HG03342 (cell line): ENCODE results near the gene TXNDC5.
"Not testable (repeated sequence)": the region's sequence is repeated elsewhere in the genome, so short reads cannot be mapped to it uniquely, and the experiment has no call there.

ENCODE experiments used
- ATAC-seq: cut with Tn5 transposase; IDR thresholded peaks from one replicate; pipeline ENCODE4 v1.9.1; 2021; ENCODE audit warnings: mild to moderate bottlenecking, moderate library complexity; ENCODE audit not compliant: unreplicated experiment

Gene TXNDC5

DNA sequence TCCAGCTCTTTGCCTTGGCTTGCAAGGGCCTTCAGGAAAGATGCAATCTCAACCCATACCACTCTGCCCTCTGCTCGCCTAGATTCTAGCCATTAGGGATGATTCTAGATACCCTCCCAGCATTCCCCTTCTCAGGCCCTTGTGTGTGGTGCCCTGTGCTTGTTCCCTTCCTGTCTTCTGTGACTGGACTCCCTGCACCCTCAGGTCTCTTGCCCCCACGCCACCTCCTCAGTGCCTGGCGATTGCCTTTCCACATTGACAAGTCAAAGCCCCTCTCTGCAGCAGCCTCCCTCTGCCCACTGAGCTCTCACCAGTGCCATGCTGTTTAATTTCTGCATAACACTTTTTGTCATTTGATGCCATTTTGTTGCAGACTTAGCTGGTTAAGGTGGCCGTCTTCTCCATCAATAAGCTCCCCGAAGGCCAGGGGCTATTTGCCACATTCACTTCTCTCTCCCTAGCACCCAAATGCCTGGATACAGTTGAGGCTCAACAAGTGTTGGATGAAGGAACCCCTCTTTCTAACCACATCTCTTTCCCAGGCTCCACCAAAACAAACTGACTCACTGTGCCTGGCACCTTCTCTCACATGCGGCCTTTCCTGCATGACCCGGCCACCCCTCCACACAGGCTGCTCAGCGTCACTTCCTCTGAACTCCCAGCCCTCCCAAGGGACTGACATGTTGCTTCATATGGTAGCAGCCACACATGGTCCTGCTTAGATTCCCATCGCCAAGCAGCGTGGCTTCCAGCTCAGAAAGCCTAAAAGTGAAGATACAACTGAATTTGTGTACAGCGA is 4.6 kb upstream of the TXNDC5 start:
- no peak for ATAC-seq

DNA sequence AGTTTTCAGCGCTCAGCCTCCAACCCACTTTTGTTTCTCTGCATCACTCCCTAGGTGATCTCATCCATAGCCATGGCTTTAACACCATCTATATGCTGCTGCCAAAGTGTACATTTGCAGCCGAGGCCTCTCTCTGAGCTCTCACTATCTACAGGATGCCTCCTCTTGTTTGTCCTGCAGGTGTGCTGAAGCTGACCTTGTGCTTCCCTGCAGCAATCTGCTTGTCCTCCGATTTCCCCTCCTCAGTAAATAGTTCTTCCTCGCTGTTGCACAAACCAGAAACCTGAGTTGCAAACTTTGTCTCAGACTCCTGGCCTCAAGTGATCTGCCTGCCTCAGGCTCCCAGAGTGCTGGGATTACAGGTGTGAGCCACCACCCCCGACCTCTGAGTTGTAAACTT is 3.7 kb upstream of the TXNDC5 start:
- no peak for ATAC-seq

DNA sequence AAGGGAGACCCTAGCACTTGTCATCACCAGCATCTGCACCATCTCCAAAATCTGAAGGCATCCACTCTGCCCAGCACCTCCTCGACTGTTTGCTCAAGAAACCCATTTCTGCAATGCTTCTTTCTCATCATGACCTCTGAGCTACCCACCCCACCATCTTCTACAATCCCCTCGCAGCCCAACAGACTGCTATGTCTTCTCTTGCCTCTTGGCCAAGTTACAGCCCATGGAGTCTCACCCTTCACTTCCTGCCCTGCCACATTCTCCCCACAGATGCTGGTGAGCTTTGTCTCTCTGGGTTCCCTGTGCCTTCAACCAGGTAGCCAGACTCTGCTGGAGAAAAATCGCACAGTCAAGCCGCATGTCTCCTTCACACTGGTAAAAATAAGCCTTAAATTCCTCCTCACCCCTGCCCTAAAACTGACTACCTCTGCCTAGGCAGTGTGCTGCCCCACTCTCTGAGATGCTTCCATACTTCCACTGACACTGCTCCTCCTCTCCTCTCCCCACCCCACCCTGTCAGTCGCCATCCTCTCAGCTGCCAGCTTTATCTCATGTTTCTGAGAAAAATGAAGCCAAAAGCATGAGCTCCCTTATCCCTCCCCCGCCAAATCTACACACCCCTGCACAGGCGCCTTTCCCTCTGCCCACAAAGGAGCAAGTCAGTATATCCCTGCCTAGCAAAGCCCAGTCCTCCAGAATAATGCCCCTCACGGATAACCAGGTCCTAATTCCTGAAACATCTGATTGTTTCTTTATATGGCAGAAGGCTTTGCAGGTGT is 2.3 kb upstream of the TXNDC5 start:
- ATAC-seq = no peak

DNA sequence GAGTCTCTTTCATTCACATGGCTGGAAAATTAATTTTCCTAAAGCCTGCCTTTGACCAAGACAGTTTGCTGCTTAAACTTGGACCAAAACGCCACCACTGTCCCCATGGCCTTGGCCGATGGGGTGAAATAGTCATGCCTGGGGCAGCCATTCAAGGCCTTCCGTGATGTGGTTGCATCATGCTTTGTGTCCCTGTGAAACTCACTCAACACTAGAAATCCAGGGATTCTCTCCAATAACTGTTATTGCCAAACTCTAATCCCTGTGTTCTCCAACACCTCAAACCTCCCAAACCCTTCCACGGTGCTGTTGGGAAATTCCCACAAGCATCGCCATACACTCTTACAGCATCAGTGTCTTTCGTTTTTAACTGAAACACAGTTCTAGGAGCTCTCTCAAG is 1.4 kb upstream of the TXNDC5 start:
- ATAC-seq = no peak

DNA sequence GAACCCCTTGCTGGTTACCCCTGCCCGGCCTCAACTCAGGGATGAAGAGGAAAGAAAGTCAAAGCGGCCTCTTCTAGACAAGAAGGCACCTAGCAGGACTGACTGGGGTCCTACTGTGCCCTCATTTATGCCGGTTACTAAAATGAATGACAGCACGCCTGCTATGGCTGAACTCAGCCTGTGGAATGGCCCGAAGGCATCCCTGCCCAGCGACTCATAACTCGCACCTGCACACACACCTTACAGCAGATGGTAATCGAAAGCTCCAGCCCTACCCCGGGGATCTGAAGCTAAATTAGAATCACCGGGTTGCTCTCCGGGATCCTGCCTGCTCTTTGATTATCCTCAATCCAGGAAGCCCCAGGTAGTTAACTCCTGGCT is 747 bp upstream of the TXNDC5 start:
- ATAC-seq = no peak

DNA sequence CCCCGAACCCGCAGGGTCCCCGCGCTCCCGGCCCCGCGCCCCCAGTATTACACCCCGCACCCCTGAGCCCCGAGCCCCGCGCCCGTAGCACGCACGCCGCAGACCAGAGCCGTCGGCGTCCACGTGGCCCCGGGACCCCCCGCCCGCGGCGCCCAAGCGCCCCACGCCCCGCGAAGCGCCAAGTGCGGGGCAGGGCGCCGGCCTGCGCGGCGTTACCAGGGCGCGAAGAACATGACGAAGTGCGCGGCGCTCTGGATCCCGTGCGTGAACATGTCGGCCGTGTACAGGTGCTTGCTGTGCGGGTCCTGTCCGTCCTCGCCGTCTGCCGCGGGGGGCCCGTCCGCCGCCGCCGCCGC is 312 bp downstream of the TXNDC5 start:
- no peak for ATAC-seq

DNA sequence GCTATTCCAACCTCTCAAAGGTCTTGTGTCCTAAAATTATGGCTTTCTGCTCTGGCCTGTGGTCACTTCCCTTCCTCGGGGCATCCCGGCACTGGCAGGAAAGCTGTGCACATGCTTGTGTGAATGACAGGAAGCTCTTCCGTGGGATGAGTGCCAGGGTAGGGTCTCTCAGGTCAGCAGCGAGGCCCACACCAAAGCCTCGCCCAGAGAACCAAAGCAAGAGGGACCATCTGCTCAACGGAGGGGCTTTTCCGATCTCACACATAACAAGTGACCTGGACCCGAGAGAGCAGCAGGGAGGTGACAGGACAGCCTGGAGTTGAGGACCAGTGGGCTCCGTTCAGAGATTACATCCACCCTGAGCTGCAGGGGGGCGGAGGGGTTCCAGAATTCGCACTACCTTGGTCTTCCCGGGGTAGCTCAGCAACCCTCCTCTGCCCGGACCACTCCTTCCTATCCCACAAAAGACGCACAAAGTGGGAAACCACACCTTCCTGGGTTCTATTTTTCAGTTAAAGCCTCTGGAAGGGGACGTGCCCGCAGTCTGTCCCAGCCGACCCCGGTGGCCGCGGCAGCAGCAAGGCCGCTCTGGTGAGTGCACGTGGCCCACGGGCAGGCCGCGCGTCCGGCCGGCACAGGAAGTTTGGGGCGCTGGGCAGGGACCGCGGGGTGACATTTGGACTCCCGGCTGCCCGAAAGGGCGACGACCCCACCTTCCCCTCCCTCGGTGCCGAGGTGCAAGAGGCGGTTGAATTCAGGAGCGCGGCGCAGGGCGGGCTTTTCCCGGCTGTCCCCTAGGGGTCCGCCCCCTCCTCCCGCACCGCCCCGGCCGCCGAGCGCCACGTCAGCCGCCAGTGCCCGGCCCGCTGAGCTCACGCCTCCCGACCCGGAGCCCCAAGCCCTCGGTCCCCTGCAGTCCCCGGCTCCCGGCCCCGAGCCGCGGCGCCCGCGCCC is 988 bp downstream of the TXNDC5 start:
- ATAC-seq = peak; percentile 33

DNA sequence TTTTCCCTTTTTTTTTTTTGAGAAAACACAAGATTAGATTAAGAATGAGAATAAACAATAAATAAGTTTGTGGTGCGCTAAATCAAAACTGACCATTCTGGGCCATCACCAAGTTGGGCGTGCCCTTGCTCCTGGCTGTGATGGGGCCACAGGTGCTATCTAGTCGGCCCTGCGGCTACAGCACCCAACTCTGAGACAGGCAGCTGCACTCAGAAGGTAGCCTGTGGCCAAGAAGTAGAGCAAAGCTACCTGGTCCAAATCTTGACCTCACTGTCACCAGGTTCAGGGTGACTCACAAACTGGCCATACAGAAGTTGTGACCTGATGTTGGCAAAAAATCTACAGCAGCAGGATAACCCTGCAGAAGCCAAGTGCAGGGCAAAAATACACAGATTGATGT is 3.4 kb downstream of the TXNDC5 start:
- ATAC-seq = no peak

DNA sequence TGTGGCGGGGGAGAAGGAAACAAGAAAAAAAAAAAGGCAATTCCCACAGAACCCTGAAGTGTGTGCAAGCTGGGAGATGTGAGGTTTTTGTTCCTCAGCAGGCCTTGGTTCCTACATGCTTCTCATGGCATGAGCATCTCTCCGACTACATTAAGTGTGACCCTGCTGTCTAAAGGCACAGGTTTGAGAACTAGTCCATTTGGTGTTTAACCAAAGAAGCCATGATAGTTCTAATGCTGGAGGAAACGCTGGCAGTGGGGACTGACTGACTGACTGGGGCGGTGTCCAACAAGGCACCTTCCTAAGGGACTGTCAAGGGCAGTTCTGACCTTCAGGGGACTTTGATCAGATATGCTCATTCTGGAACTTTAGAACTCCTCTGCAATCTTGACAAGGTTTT is 3.8 kb downstream of the TXNDC5 start:
- no peak for ATAC-seq

DNA sequence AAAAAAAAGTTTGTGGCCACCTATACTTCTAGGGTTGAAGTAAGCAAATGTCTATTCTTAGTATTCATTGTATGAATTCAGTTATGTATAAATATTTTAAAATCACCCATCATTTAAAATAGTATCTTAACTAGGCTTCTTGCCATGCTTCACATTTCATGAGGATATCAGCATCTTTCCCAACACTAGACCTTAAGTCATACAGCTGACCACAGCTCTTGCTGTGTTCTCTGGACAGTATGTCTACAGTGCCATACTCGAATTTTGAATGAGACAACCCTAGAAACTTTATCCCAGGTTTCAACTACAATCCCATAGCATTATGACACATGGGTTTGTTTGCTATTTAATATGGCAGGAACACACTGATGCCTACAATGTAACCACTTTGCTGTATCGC is 5.2 kb downstream of the TXNDC5 start:
- no peak for ATAC-seq

DNA sequence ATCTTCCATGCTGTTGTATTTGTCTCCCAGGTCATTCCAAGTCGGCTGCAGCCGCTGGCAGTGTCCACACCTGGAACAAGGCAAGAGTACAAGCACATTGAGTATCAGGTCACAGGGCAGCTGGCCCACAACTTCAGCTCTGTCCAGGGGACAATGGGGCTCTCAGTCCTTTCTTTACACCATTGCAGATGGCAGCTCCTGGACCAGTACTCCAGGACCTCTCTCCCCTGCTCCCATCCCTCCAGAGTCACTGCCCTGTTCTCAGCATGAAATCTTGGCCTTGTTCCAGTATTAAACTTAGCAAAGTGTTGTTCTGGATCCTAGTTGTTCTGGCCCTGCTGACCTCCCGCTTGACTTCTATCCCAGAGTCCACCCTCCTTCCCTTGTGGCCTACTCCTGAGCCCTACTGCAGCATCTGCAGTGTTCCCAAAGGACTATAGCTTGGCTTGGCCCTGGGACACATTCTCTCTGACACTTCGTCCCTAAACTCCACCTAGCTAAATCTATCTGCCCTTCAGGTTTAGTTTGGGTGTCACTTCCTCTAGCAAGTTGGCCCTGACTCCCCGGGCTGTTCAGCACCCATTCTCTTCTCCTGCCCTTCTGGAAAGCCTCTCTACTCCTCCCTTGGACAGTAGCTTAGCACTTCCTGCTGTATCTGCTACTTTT is 5.8 kb downstream of the TXNDC5 start:
- no peak for ATAC-seq

DNA sequence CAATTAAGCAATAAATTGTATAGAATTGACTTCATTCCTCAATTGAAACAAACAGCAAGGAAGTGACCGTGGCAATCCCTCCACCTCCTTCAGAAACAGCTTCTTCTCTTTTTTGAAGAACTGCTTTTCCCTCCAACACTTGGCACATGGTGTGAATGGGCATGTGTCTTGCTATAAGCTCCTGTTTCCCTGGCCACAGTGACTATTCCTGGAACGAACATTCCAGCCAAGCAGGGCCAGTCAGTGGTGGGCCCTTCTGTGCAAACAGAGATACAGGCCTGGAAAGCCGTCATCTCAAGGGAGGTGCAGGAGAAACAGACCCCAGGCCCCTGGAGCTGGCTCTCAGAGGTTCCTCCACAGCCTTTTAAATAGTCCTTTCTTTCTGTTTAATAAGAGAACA is 6.9 kb downstream of the TXNDC5 start:
- no peak for ATAC-seq

DNA sequence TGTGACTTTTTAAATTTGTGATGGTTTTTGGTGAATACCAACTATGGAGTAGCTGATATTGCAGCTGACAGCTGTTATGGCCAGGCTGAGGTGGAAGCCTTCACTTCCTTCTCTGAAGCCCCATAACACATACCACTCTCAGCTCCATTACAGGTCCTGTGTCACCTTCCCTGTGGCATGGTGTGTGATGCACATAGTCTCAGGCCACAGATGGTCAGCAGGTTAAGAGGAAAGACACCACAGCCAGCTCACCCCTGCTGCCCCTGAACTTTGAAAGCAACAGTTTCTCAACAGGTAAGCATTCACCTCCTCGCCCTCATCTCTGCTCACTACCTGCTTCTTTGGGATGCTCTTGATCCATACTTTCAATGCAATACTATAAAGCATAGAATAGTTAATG is 7.7 kb downstream of the TXNDC5 start:
- no peak for ATAC-seq

DNA sequence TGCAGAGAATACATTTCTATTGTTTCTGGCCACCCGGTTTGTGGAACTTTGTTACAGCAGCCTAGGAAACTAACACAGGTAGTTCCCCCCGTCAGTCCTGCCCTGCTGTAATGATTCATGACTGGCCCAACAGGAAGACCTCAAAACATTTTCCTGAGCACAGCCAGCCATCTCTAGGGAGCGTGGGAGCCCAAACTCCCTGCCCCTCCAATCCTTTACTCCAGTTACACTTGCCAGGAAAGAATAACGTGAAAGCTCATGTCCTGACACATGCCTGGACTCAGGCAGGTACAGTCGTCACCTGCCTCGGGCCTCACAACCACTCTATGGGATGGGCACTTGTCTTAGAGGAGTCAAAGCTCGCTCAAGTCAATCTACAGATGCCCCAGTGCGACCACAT is 8.4 kb downstream of the TXNDC5 start:
- no peak for ATAC-seq

DNA sequence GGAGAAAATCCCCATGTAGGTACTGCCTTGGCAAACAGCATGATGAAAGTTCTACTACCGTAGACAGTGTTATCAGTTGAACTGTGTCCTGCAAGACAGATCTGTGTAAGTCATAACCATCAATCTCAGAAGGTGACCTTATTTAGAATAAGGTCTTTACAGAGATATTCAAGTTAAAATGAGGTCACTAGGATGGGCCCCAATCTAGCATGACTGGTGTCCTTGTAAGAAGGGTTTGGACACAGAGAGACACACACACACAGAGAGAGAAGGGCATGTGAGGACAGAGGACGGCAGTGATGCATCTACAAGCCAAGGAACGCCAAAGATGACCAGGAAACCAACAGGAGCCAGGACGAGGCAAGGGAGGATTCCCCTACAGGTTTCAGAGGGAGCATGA is 8.8 kb downstream of the TXNDC5 start:
- ATAC-seq = no peak

DNA sequence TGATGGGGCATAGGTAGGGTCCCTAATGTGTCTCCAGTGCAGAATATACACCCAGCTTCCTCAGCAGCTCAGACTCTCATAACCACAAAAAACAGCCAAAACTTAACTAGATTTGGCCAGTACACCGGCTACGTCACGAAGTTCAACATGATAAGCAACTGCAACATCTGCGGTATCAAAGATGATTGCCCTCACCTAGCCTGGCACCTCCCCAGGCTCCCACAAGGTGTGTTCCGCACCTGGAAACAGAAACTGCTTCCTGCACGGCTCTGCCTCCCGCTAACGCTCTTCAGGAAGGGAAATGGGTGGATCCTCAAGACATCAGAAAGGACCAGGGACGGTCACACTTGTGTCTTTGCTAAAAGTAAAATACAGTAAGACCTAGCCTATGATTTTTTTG is 9.5 kb downstream of the TXNDC5 start:
- no peak for ATAC-seq

DNA sequence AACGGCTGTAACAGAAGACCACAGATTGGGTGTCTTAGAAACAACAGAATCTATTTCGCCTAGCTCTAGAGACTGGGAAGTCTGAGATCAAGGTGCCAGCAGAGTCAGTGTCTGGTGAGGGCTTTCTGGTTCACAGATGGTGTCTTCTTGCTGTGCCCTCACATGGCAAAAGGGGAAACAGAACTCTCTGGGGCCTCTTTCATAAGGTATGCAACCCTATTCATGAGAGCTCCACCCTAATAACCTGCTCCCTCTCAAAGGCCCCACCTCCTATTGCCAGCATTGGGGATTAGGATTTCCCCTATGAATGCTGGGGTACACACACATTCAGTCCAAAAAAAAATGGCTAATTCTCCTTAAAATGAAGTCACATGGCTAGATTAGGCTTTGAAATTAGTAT is 10.0 kb downstream of the TXNDC5 start:
- ATAC-seq = no peak

DNA sequence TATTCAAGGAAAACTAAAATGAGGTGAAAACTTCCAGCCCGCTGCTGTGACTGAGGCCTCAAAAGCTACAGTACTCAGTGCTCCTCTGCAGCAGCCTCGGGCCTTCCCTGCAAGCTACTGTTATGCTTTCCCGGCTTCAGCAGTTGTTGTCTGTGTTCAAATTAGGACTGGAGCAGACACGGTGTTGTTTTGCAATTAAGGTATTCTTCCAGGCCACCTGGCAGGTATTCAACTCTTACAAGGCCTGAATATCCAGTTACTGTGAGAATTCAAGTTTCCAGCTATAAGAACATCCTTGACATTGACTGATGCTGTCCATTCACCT is 10.7 kb downstream of the TXNDC5 start:
- no peak for ATAC-seq

DNA sequence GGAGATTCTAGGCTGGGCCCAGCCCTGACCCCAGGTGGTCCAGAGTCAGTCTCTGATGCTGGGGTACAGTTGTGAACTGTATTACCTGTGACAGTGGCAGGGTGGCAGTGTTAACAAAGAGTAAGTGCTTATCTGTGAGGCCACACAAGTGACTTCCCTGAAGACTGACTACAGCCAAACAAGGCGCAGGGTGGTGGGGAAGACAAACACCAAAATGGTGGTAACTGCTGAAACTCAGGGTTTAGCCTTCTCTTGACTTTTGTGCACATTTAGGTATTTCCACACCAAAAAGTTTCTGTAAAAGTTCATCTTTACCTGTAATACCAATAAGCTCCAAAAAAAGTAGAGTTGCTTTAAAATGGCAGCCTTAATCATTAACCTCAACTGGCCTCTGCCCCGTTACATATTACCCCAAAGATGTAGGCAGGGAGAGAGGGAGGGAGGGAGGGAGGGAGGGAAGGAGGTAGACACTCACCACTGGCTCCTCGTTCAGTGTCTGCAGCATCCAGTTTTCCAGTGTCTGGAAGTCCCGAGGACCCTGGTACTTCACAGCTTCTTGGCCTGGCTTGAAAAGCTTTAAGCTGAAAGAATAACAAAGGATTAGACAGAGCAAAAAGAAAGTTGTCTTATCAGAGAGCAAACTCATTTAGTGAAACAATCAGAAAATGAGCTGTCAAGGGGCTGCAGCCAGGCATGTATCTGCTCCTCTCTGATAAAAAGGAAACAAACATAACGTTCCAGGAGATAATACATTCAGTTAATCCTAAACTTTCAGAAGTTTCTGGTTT is 11.3 kb downstream of the TXNDC5 start:
- ATAC-seq = no peak

DNA sequence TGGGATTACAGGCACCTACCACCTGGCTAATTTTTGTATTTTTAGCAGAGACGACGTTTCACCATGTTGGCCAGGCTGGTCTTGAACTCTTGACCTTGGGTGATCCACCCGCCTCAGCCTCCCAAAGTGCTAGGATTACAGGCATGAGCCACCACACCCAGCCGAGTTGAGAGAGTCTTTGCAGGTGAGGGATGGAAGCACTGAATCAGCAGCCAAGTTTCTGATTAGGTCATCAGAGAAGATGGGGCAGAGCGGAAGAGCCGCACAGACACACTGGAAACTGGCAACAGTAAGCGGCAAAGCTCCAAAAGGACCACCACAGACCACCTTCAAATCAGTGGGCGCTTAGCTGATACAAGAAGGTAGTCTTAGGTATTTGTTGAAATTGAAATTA is 12.4 kb downstream of the TXNDC5 start:
- ATAC-seq = not testable (repeated sequence)
